GM19238 (cell line): ENCODE measurements around the gene CD81.

Experiments
- DNase-seq: peaks from one replicate; pipeline ENCODE4 v3.0.0; 2011; ENCODE audit warnings: low spot score; ENCODE audit not compliant: insufficient read length

The CD81 gene

DNA sequence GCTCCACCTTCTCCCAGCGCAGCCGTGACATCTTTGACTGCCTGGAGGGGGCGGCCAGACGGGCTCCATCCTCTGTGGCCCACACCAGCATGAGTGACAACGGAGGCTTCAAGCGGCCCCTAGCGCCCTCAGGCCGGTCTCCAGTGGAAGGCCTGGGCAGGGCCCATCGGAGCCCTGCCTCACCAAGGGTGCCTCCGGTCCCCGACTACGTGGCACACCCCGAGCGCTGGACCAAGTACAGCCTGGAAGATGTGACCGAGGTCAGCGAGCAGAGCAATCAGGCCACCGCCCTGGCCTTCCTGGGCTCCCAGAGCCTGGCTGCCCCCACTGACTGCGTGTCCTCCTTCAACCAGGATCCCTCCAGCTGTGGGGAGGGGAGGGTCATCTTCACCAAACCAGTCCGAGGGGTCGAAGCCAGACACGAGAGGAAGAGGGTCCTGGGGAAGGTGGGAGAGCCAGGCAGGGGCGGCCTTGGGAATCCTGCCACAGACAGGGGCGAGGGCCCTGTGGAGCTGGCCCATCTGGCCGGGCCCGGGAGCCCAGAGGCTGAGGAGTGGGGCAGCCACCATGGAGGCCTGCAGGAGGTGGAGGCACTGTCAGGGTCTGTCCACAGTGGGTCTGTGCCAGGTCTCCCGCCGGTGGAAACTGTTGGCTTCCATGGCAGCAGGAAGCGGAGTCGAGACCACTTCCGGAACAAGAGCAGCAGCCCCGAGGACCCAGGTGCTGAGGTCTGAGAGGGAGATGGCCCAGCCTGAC lies 26.0 kb downstream of the CD81 start:
- no peak for DNase-seq

- DNase-seq = no peak
These were observed 27.7 kb downstream of the CD81 start for GRCh38 chr11:2404735-2405196.

- no peak for DNase-seq
These were observed 29.3 kb downstream of the CD81 start for GRCh38 chr11:2406451-2406850.

DNA sequence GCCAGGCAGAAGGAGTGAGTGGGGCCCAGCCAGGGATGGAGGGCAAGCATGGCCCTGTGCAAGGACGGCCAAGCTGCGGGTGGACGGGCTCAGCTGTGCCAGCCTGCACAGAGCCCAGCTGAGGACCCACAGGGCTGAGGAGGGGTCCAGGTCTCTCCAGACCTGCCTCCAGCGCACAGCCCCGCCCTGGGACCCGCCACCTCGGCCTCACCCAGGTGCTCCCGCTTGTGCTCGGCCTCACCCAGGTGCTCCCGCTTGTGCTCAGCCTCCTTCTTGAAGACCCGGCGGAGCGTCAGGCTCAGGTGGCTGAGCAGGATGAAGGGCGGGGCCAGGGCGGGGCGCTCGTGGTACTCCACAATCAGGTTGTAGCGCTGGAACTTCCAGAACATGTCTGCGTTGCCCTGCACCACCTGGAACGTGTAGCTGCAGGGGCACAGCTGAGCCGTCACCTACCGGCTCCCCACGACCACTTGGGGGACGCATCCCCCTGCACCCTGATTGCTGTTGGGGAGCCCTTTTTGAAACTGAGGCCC lies 29.8 kb downstream of the CD81 start:
- no peak for DNase-seq

DNA sequence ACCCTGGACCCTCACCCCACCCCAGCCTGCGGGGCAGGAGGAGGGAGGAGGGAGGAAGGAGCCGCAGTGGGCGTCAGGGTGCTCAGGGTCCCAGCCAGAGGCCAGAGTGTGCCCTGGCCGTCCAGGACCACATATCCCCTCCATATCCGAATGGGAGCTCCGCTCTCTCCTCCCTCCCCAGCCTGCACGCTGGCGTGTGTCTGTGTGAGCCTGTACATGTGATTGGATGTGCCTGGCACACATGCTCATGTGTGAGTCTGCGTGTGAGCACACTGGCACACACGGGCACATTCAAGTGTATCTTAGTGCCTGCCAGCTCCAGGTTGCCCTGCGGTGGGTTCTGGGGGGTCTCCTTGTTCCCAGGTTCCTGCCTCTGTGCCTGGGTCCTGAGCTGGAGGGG lies 31.6 kb downstream of the CD81 start:
- no peak for DNase-seq

GRCh38 chr11:2409126-2409525 lies 32.0 kb downstream of the CD81 start:
- DNase-seq = no peak

GRCh38 chr11:2409611-2410468 lies 32.7 kb downstream of the CD81 start:
- DNase-seq = no peak

- no peak for DNase-seq
These were observed 33.5 kb downstream of the CD81 start for GRCh38 chr11:2410616-2411015.

DNA sequence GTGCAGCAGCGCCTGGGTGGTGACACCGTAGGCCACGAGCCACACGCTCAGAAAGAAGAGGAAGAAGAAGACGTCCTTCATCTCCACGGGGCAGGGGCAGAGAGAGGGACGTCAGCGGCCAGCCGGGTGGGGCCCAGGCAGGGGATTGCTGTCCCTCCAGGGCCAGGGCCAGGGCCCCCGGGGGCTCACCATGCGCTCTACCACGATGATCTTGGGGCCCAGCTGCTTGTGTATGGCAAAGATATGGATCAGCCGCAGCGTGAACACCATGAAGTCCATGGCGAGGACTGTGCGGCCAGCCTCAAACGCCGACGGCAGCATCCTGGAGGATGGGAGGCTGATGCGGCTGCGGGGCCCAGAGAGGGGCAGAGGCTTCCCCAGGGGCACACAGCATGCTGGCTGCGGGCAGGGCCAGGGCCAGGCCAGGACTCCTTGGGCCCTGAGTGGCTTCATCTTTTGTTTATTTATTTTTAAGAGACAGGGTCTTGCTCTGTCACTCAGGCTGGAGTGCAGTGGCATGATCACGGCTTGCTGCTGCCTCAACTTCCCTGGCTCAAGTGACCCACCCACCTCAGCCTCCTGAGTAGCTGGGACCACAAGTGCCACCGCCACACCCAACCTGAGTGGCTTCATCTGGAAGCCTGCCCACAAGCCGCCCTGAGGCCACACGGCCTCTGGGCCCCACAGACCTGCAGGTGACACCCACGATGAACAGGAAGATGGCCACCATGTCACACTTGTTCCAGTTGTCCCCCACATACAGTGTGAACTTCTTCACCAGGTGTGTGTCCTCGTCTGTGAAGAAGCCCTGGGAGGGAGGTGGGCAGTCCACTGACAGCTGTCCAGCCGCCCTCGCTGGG lies 34.6 kb downstream of the CD81 start:
- no peak for DNase-seq

DNA sequence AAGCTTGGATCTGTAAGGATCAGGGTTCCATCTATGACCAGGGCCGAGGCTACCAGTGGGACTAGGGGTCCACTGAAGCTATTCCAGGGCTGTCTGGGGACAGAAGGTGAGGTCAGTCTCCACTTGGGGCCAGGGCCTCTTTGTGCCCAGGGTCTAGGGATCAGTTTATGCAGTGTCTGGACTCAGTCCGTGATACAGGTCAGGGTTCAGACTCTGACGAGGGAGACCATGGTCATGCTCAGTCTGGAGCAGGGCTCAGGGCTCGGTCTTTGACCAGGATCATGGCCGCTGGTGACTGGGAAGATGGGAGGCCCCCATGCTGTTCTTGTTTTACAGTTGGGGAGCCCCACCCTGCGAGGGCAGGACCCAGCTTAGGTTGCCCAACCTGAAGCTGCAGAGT lies 35.2 kb downstream of the CD81 start:
- DNase-seq = no peak

- DNase-seq = no peak
These were observed 36.9 kb downstream of the CD81 start for GRCh38 chr11:2413742-2414579.

DNA sequence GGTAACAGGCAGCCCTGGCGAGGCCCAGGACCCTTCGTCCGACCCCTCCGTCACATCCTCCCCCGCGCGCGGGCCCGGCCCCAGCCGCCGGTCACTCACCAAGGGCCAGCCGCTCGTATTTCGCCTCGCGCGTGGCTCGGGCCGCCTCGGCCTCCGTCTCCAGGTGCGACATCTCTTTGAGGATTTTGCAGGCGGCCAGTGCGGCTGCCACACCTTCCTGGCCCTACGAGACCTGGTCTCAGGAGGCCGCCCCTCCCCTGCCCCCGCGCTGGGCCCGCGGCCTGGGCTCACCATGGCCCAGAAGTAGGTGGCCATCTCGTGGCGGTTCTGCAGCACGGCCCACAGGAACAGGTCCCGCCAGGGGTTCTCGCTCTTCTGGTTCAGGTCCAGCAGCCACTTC lies 37.5 kb downstream of the CD81 start:
- no peak for DNase-seq

DNA sequence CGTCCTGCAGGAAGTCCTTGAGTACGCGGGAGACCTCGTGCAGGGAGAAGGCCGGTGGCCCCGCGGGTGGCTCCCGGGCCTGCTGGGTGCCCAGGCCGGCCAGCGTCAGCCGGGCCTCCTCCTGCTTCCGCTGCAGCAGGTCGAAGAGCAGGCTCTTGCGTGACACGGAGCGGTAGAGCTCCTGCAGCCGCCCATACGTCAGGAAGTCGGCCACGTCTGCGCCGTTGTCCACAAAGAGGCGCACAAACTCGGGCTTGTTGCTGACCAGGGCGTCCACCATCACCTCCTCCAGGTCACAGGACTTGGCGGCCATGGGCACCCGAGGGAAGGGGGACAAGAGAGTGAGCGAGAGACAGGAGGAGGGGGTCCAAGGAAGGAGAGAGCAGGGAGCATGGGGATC lies 38.1 kb downstream of the CD81 start:
- DNase-seq = no peak

- no peak for DNase-seq
These were observed 38.7 kb downstream of the CD81 start for GRCh38 chr11:2415601-2416380.

DNA sequence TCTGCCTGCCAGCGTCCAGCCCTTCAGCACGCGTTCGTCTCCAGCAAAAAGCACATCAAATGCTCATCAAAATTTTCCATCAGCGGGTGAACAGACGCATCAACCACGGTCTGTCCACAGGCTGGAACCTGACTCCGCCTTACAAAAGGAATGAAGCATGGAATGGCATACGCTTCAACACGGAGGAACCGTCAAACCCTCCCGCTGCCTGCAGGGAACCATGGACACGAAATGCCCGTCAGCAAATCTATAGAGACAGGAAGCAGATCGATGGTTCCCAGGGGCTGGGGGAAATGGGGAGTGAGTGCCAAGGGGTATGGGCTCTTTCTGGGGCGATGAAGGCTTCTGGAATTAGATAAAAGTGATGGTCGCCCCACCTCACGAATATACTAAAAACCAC lies 39.7 kb downstream of the CD81 start:
- no peak for DNase-seq

- DNase-seq = no peak
These were observed 41.0 kb downstream of the CD81 start for GRCh38 chr11:2417856-2418692.

DNA sequence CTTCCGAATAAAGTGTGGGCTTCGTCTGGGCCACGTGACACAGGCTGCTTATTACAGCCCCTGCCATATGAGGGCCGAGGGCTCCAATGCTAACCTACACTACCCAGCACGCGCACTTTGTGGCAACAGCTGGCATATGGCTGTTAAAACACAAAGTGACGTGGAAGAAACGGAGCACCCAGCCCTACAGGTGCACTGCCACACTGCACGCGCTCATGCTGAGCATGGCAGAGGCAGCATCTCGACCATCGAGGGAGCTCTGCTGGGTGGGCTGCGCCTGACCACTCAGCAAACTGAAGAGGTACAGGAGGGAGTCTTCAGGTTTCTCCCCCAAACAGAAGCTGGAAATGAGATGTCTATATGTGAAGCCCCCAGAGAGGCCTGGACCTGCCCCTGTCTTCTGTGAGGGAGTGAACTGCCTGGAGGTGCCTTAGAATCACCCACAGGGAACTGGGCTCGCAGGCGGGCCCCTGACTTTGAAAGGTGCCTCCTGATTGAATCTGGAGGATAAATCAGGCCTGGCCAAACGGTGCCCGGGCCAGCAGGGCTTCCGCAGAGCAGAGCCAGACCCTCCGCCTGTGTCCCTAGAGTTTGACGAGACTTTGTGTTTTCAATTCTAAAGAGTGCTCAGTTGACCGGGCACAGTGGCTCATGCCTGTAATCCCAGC lies 41.7 kb downstream of the CD81 start:
- DNase-seq = no peak
